HG02840 (cell line): Measurements from ENCODE around the gene CSF1R.
"Not testable (repeated sequence)": the region's sequence is repeated elsewhere in the genome, so short reads cannot be mapped to it uniquely, and the experiment has no call there.

Experiments
- ATAC-seq: cut with Tn5 transposase; IDR thresholded peaks from one replicate; pipeline ENCODE4 v1.9.1; 2021; ENCODE audit warnings: mild to moderate bottlenecking, moderate library complexity, moderate number of reproducible peaks; ENCODE audit not compliant: unreplicated experiment, low FRiP score

The CSF1R gene

GRCh38 chr5:150105928-150106615 lies 19.7 kb upstream of the CSF1R start:
- no peak for ATAC-seq

- ATAC-seq: no peak
Measured at GRCh38 chr5:150104550-150104870, 18.2 kb upstream of the CSF1R start.

- no peak for ATAC-seq
Measured at GRCh38 chr5:150103678-150104549, 17.6 kb upstream of the CSF1R start.

- no peak for ATAC-seq
Measured at GRCh38 chr5:150101023-150101422, 14.7 kb upstream of the CSF1R start.

GRCh38 chr5:150097152-150097551 lies 10.8 kb upstream of the CSF1R start:
- no peak for ATAC-seq

GRCh38 chr5:150092159-150092787 lies 5.9 kb upstream of the CSF1R start:
- no peak for ATAC-seq

- no peak for ATAC-seq
Measured at GRCh38 chr5:150085191-150085912, 1.0 kb downstream of the CSF1R start.

- ATAC-seq: not testable (repeated sequence)
Measured at GRCh38 chr5:150084754-150085153, 1.6 kb downstream of the CSF1R start.

GRCh38 chr5:150082889-150083288 lies 3.5 kb downstream of the CSF1R start:
- no peak for ATAC-seq

GRCh38 chr5:150082374-150082773 lies 4.0 kb downstream of the CSF1R start:
- ATAC-seq: no peak

GRCh38 chr5:150081541-150082283 lies 4.6 kb downstream of the CSF1R start:
- no peak for ATAC-seq

- ATAC-seq: no peak
Measured at GRCh38 chr5:150080696-150081435, 5.5 kb downstream of the CSF1R start.

- no peak for ATAC-seq
Measured at GRCh38 chr5:150079909-150080461, 6.4 kb downstream of the CSF1R start.

GRCh38 chr5:150078802-150079689 lies 7.3 kb downstream of the CSF1R start:
- no peak for ATAC-seq

GRCh38 chr5:150077996-150078801 lies 8.2 kb downstream of the CSF1R start:
- no peak for ATAC-seq

- no peak for ATAC-seq
Measured at GRCh38 chr5:150077060-150077459, 9.3 kb downstream of the CSF1R start.

- no peak for ATAC-seq
Measured at GRCh38 chr5:150075806-150076205, 10.5 kb downstream of the CSF1R start.
